ENCODE data around the gene FAM53B.

Gene FAM53B

DNA sequence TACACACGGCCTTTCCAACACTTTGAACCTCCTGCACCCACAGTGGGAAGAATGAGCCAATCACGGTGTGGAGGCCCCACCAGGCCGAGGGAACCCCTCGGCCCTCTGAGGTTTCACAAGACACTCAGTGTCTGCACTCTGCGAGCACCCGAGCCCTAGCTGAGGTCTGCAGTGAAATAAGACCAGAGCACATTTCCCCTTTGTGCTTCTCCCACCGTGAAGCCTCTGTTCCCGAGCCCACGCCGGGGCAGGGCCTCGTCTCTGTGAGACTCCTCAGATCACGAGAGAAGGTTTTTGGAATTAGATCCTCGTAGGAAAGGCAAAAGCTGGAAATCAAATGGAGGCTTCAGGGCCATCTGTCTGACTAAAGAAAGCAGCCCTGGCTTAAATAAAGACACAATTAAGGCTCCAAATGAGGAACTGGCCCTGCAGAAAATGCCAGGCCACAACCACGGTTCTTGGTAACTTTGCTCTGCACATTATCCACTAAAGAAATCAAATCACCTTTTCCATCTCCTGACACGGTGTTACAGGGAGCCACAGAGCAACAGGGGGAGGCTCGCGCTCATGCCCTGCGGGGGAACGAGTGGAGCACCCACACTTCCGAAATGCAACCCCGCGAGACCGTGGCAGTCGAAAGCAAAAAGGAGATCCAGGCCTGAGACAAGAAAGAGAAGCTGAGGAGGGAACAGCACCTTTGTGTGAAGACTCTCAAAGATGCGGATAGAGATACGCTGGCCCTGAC lies 43.7 kb downstream of the FAM53B start (continued):
- TF ChIP-seq, protein P1, sequence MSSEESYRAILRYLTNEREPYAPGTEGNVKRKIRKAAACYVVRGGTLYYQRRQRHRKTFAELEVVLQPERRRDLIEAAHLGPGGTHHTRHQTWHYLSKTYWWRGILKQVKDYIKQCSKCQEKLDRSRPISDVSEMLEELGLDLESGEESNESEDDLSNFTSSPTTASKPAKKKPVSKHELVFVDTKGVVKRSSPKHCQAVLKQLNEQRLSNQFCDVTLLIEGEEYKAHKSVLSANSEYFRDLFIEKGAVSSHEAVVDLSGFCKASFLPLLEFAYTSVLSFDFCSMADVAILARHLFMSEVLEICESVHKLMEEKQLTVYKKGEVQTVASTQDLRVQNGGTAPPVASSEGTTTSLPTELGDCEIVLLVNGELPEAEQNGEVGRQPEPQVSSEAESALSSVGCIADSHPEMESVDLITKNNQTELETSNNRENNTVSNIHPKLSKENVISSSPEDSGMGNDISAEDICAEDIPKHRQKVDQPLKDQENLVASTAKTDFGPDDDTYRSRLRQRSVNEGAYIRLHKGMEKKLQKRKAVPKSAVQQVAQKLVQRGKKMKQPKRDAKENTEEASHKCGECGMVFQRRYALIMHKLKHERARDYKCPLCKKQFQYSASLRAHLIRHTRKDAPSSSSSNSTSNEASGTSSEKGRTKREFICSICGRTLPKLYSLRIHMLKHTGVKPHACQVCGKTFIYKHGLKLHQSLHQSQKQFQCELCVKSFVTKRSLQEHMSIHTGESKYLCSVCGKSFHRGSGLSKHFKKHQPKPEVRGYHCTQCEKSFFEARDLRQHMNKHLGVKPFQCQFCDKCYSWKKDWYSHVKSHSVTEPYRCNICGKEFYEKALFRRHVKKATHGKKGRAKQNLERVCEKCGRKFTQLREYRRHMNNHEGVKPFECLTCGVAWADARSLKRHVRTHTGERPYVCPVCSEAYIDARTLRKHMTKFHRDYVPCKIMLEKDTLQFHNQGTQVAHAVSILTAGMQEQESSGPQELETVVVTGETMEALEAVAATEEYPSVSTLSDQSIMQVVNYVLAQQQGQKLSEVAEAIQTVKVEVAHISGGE (tag by site-specific recombination; conservative IDR thresholded peaks at IDR 0.05; ENCODE audit: low read depth) = no peak
- TF ChIP-seq ZBTB8A (tag by site-specific recombination; IDR thresholded peaks at IDR 0.05) = no peak
- no peak for TF ChIP-seq GLI4 (tag by site-specific recombination; IDR thresholded peaks at IDR 0.05)
- no peak for TF ChIP-seq KLF10 (tag by site-specific recombination; IDR thresholded peaks at IDR 0.05)
- TF ChIP-seq, protein P2, sequence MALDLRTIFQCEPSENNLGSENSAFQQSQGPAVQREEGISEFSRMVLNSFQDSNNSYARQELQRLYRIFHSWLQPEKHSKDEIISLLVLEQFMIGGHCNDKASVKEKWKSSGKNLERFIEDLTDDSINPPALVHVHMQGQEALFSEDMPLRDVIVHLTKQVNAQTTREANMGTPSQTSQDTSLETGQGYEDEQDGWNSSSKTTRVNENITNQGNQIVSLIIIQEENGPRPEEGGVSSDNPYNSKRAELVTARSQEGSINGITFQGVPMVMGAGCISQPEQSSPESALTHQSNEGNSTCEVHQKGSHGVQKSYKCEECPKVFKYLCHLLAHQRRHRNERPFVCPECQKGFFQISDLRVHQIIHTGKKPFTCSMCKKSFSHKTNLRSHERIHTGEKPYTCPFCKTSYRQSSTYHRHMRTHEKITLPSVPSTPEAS (tag by site-specific recombination; IDR thresholded peaks at IDR 0.05) = no peak
- TF ChIP-seq SP7 (tag by site-specific recombination; IDR thresholded peaks at IDR 0.05) = no peak
- no peak for TF ChIP-seq ZNF843 (tag by site-specific recombination; IDR thresholded peaks at IDR 0.05)

DNA sequence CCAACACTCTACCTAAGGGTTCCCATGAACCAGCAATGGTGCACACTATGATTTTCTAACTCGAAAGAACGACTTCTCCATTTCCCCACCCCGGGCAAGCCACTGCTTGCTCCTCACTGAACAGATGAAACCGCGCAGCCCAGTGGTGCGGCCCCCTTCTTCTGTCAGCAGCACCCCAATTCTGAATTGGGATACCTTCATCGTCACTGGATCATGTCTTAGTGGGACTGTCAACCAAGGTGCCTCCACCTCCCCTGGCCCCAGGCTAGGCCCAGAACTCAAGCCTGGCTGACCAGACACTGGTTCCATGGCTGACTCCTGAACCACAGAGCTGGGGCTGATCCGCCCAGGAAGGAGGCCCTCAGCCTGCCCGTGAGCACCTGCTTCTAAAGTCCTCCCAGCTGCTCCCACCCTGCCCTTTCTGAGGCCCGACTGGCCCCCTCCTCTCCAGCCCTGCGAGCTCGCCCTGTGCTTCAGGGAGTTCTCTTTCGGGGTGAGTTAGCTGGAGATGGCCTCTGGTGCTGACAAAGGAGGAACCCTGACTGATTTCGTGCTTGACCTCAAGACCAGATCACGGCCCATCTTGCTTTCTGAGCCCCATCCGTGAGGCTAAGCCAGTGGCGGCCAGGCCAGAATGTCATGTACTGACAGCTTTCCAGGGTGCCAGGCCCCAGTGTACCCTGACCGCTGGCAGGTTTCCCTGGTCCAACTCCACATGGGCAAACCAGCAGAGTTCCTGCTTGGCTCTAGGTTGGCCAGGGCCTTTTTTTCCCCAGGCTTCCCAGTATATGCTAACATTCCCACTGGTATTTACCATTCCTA lies 44.5 kb downstream of the FAM53B start:
- no peak overlapping the region for H3K27ac ChIP-seq (ENCODE audit: extremely low read depth, low read depth, low read length)
- CTCF ChIA-PET = interaction anchor here (0.7 kb wide), 1 partner anchor 110 kb away, joined by 3 read pairs; no protein-coding TSS in a partner anchor
- TF ChIP-seq, protein P3, sequence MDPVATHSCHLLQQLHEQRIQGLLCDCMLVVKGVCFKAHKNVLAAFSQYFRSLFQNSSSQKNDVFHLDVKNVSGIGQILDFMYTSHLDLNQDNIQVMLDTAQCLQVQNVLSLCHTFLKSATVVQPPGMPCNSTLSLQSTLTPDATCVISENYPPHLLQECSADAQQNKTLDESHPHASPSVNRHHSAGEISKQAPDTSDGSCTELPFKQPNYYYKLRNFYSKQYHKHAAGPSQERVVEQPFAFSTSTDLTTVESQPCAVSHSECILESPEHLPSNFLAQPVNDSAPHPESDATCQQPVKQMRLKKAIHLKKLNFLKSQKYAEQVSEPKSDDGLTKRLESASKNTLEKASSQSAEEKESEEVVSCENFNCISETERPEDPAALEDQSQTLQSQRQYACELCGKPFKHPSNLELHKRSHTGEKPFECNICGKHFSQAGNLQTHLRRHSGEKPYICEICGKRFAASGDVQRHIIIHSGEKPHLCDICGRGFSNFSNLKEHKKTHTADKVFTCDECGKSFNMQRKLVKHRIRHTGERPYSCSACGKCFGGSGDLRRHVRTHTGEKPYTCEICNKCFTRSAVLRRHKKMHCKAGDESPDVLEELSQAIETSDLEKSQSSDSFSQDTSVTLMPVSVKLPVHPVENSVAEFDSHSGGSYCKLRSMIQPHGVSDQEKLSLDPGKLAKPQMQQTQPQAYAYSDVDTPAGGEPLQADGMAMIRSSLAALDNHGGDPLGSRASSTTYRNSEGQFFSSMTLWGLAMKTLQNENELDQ (tag by site-specific recombination; IDR thresholded peaks at IDR 0.05; ENCODE audit: low read depth) = no peak
- TF ChIP-seq ZNF555 (tag by site-specific recombination; conservative IDR thresholded peaks at IDR 0.05) (no peak), ZNF701 (tag by site-specific recombination; IDR thresholded peaks at IDR 0.05) (no peak), SP3 (tag by site-specific recombination; IDR thresholded peaks at IDR 0.05) (no peak), ZBTB7A (tag by site-specific recombination; IDR thresholded peaks at IDR 0.05; ENCODE audit: low read depth) (no peak)
- no peak overlapping the region for H3K4me3 ChIP-seq (ENCODE audit: low read depth, low read length)
- H3K36me3 ChIP-seq (ENCODE audit: control insufficient read depth in 2 of 2, insufficient read depth in 1 of 2, low read length in 2 of 2) = peaks cover 0 to 66% of the 10 kb centered on the region in 2 experiments; a peak in 1 of 3 replicates
- POLR2A ChIA-PET = no interaction called here
- no peaks in the 10 kb centered on the region for H3K9me3 ChIP-seq (ENCODE audit: control insufficient read depth, insufficient read depth, low read depth, low read length)
- no peaks in the 10 kb centered on the region for H3K4me1 ChIP-seq (ENCODE audit: control insufficient read depth, insufficient read depth, low read length)
